ENCODE measurements around the gene D2HGDH.
A peak's percentile ranks its signal among the peaks of the same experiment; 100 is the strongest.
"Not testable (repeated sequence)": the region's sequence is repeated elsewhere in the genome, so short reads cannot be mapped to it uniquely, and the experiment has no call there.

D2HGDH gene

GRCh38 chr2:241799522-241800197 is 65.2 kb downstream of the D2HGDH start:
- Histone ChIP-seq H3K4me3 (no peak overlapping the region), H3K27ac (no peak overlapping the region), H3K9ac (ENCODE audit: insufficient read length) (no peak overlapping the region), H3K36me3 (ENCODE audit: insufficient read depth, low read length) (no peaks in the 10 kb centered on the region), H3K9me3 (ENCODE audit: low read depth, low read length) (no peaks in the 10 kb centered on the region)
- no peak for DNase-seq (ENCODE audit: low read depth, low spot score)
- TF ChIP-seq POLR2AphosphoS5 (IDR thresholded peaks at IDR 0.05; ENCODE audit: borderline replicate concordance, low read depth, low read length) = no peak
- no peak for TF ChIP-seq EZH2 (IDR thresholded peaks at IDR 0.05)

- H3K4me3 ChIP-seq; H3K9me3 ChIP-seq (ENCODE audit: low read depth, low read length); H3K36me3 ChIP-seq (ENCODE audit: insufficient read depth, low read length); H3K27ac ChIP-seq; H3K9ac ChIP-seq (ENCODE audit: insufficient read length); DNase-seq (ENCODE audit: low read depth, low spot score): not testable (repeated sequence)
Observed at GRCh38 chr2:241800198-241800903, 65.9 kb downstream of the D2HGDH start.

- TF ChIP-seq POLR2AphosphoS5 (IDR thresholded peaks at IDR 0.05; ENCODE audit: borderline replicate concordance, low read depth, low read length) = no peak
- TF ChIP-seq FOXP2 (optimal IDR thresholded peaks at IDR 0.05; ENCODE audit: control extremely low read depth, extremely low read length, insufficient read depth) = no peak
- TF ChIP-seq EZH2 (IDR thresholded peaks at IDR 0.05) = no peak
- no peak for DNase-seq (ENCODE audit: low read depth, low spot score)
- no peaks in the 10 kb centered on the region for H3K36me3 ChIP-seq (ENCODE audit: insufficient read depth, low read length)
- H3K9ac ChIP-seq (ENCODE audit: insufficient read length) = no peak overlapping the region
- H3K4me3 ChIP-seq = no peak overlapping the region
- no peak overlapping the region for H3K27ac ChIP-seq
- H3K9me3 ChIP-seq (ENCODE audit: low read depth, low read length) = no peaks in the 10 kb centered on the region
Observed at GRCh38 chr2:241801611-241802420, 67.4 kb downstream of the D2HGDH start.

DNA sequence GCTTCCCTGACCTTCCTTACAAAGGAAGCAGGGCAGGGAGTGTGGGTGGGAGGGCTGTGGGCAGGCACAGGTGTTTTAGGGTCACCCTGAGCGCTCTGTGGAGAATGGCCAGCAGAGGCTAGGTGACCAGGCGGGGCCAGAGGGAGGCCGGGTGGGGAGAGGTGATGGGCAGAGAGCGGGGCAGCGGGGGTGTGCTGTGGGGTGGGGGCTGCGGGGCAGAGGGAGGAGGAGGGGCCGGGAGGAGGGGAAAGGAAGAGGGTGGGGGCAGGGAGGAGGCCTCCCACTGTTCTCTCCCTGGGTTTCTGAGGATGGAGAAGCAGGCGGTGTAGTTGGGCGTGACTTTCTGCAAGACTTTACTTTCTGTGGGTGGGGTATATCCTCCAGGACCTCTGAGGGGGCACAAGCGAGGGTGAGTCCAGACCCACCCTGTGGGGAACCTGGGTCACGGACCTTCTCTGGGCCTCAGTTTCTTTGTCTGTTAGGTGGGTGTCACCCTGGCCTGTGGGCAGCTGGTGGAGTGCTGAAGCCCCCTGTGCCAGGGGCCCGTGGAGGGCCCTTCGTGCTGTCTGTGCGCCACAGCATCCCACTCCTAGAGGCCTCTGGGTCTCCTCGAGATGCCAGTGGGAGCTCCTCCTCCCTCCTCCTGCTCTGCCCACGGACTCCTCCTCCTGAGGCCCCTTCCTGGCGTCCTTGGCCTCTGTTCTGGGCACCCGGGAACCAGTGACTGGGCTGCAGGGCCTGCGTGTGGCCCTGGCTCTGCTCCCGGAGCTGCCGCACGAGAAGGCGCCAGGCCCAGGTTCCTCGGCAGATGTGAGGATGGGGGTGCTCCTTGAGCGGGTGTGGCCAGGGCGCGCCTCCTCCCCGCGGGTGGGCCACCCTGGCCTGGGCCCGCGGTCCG is 68.2 kb downstream of the D2HGDH start:
- no peak overlapping the region for H3K4me3 ChIP-seq
- H3K36me3 ChIP-seq (ENCODE audit: insufficient read depth, low read length) = no peaks in the 10 kb centered on the region
- H3K27ac ChIP-seq = no peak overlapping the region
- no peaks in the 10 kb centered on the region for H3K9me3 ChIP-seq (ENCODE audit: low read depth, low read length)
- no peak overlapping the region for H3K9ac ChIP-seq (ENCODE audit: insufficient read length)
- TF ChIP-seq FOXP2 (optimal IDR thresholded peaks at IDR 0.05; ENCODE audit: control extremely low read depth, extremely low read length, insufficient read depth) (no peak), POLR2AphosphoS5 (IDR thresholded peaks at IDR 0.05; ENCODE audit: borderline replicate concordance, low read depth, low read length) (no peak), EZH2 (IDR thresholded peaks at IDR 0.05) (no peak)
- DNase-seq (ENCODE audit: low read depth, low spot score) = no peak

DNA sequence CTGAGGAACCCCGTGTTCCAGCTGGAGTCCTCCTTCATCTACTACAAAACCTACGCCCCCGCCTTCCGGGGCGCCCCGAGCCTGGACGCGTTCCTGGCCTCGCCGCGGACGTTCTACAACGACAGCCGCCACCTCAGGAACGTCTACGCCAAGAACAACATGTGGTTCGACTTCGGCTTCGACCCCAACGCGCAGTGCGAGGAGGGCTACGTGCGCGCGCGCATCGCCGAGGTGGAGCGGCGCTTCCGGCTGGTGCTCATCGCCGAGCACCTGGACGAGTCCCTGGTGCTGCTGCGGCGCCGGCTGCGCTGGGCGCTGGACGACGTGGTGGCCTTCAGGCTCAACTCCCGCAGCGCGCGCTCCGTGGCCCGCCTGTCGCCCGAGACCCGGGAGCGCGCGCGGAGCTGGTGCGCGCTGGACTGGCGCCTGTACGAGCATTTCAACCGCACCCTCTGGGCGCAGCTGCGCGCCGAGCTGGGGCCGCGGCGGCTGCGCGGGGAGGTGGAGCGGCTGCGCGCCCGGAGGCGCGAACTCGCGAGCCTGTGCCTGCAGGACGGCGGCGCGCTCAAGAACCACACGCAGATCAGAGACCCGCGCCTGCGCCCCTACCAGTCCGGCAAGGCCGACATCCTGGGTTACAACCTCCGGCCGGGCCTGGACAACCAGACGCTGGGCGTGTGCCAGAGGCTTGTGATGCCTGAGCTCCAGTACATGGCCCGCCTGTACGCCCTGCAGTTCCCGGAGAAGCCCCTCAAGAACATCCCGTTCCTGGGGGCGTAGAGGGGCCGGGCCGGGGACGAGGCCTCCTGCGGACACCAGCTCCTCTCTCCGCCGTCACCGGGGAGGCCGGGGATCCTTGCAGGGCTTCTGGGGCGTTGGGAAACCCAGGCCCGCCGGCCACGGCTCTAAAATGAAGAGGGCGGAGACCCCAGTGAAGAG is 69.2 kb downstream of the D2HGDH start:
- Histone ChIP-seq H3K36me3 (ENCODE audit: insufficient read depth, low read length) (no peaks in the 10 kb centered on the region), H3K9ac (ENCODE audit: insufficient read length) (no peak overlapping the region), H3K9me3 (ENCODE audit: low read depth, low read length) (no peaks in the 10 kb centered on the region), H3K27ac (no peak overlapping the region), H3K4me3 (peak overlapping the region; percentile 65)
- DNase-seq (ENCODE audit: low read depth, low spot score) = no peak
- TF ChIP-seq FOXP2 (optimal IDR thresholded peaks at IDR 0.05; ENCODE audit: control extremely low read depth, extremely low read length, insufficient read depth) = no peak
- no peak for TF ChIP-seq EZH2 (IDR thresholded peaks at IDR 0.05)
- TF ChIP-seq POLR2AphosphoS5 (IDR thresholded peaks at IDR 0.05; ENCODE audit: borderline replicate concordance, low read depth, low read length) = no peak

- Histone ChIP-seq H3K4me3 (peak overlapping the region; percentile 65), H3K27ac (no peak overlapping the region), H3K9me3 (ENCODE audit: low read depth, low read length) (no peaks in the 10 kb centered on the region), H3K9ac (ENCODE audit: insufficient read length) (no peak overlapping the region), H3K36me3 (ENCODE audit: insufficient read depth, low read length) (no peaks in the 10 kb centered on the region)
- no peak for DNase-seq (ENCODE audit: low read depth, low spot score)
- no peak for TF ChIP-seq POLR2AphosphoS5 (IDR thresholded peaks at IDR 0.05; ENCODE audit: borderline replicate concordance, low read depth, low read length)
- TF ChIP-seq FOXP2 (optimal IDR thresholded peaks at IDR 0.05; ENCODE audit: control extremely low read depth, extremely low read length, insufficient read depth) = no peak
- TF ChIP-seq EZH2 (IDR thresholded peaks at IDR 0.05) = no peak
Observed at GRCh38 chr2:241804326-241805229, 70.1 kb downstream of the D2HGDH start.

GRCh38 chr2:241806217-241806616 is 71.8 kb downstream of the D2HGDH start:
- H3K36me3 ChIP-seq (ENCODE audit: insufficient read depth, low read length); H3K9me3 ChIP-seq (ENCODE audit: low read depth, low read length); H3K27ac ChIP-seq; H3K9ac ChIP-seq (ENCODE audit: insufficient read length); DNase-seq (ENCODE audit: low read depth, low spot score); H3K4me3 ChIP-seq: not testable (repeated sequence)
